Measurements from ENCODE around the gene VPS37C. TPM values are rescaled to one million over a fixed set of nuclear protein-coding genes. Genes with fewer than 3 reads are reported as not detected.

Gene VPS37C
- total RNA-seq, 1 experiment from 2014 or later = 23.1 TPM

GRCh38 chr11:61132646-61133045 is 28.6 kb downstream of the VPS37C start:
- H3K9ac ChIP-seq (ENCODE audit: low read length) = no peak overlapping the region
- CTCF ChIA-PET = no interaction called here
- H3K4me1 ChIP-seq (ENCODE audit: control insufficient read depth in 1 of 2, insufficient read depth in 2 of 2, low read length in 2 of 2) = peaks cover 6 to 13% of the 10 kb centered on the region in 2 experiments; a peak in 3 of 4 replicates
- no peaks in the 10 kb centered on the region for H3K36me3 ChIP-seq (ENCODE audit: control insufficient read depth in 1 of 2, insufficient read depth in 2 of 2, low read length in 2 of 2)
- H3K4me3 ChIP-seq (replicated peaks in 1 of 2; ENCODE audit: low read depth in 1 of 2, low read length in 2 of 2) = no peak overlapping the region
- no peak overlapping the region for H2AFZ ChIP-seq (ENCODE audit: low read depth, low read length, poor library complexity, severe bottlenecking)
- RAD21 ChIA-PET (ENCODE audit: low non-redundant PET in 1 of 2, low total read pairs in 2 of 2, uncharacterized antibody in 2 of 2, unreplicated experiment in 2 of 2) = no interaction called here
- intact Hi-C loops (cut with micrococcal nuclease) = no loop called here
- no peak for DNase-seq (ENCODE audit: low read depth, low spot score)
- ATAC-seq = no peak
- H3K9me3 ChIP-seq (ENCODE audit: control insufficient read depth in 1 of 2, insufficient read depth in 1 of 2, low read depth in 1 of 2, low read length in 2 of 2) = no peaks in the 10 kb centered on the region
- TF ChIP-seq ZFX (IDR thresholded peaks at IDR 0.05) (no peak), TCF7L2 (IDR thresholded peaks at IDR 0.05; ENCODE audit: borderline replicate concordance, extremely low read depth, insufficient read depth, insufficient read length) (no peak), RAD21 (IDR thresholded peaks at IDR 0.05; ENCODE audit: low read depth) (no peak), MAX (IDR thresholded peaks at IDR 0.05) (no peak), YY1 (IDR thresholded peaks at IDR 0.05; ENCODE audit: extremely low read depth, insufficient replicate concordance, low read depth, low read length) (no peak), FOSL1 (IDR thresholded peaks at IDR 0.05; ENCODE audit: low read depth) (no peak), CBX3 (IDR thresholded peaks at IDR 0.05; ENCODE audit: low read depth) (no peak), POLR2A (IDR thresholded peaks at IDR 0.05; ENCODE audit: borderline replicate concordance, extremely low read depth, insufficient read depth, insufficient read length) (no peak), EZH2phosphoT487 (IDR thresholded peaks at IDR 0.05; ENCODE audit: borderline replicate concordance) (no peak), POLR2AphosphoS5 (IDR thresholded peaks at IDR 0.05; ENCODE audit: low read depth, low read length) (no peak), EGR1 (IDR thresholded peaks at IDR 0.05; ENCODE audit: low read depth) (no peak), JUND (IDR thresholded peaks at IDR 0.05) (no peak), ZNF274 (IDR thresholded peaks at IDR 0.05; ENCODE audit: low read depth, low read length) (no peak), CEBPB (IDR thresholded peaks at IDR 0.05; ENCODE audit: low read depth) (no peak)
- TF ChIP-seq, protein P1, sequence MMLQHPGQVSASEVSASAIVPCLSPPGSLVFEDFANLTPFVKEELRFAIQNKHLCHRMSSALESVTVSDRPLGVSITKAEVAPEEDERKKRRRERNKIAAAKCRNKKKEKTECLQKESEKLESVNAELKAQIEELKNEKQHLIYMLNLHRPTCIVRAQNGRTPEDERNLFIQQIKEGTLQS (IDR thresholded peaks at IDR 0.05) = no peak
- TF ChIP-seq, protein P2, sequence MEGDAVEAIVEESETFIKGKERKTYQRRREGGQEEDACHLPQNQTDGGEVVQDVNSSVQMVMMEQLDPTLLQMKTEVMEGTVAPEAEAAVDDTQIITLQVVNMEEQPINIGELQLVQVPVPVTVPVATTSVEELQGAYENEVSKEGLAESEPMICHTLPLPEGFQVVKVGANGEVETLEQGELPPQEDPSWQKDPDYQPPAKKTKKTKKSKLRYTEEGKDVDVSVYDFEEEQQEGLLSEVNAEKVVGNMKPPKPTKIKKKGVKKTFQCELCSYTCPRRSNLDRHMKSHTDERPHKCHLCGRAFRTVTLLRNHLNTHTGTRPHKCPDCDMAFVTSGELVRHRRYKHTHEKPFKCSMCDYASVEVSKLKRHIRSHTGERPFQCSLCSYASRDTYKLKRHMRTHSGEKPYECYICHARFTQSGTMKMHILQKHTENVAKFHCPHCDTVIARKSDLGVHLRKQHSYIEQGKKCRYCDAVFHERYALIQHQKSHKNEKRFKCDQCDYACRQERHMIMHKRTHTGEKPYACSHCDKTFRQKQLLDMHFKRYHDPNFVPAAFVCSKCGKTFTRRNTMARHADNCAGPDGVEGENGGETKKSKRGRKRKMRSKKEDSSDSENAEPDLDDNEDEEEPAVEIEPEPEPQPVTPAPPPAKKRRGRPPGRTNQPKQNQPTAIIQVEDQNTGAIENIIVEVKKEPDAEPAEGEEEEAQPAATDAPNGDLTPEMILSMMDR (IDR thresholded peaks at IDR 0.05 in 2 of 3, conservative IDR thresholded peaks at IDR 0.05 in 1 of 3; ENCODE audit: borderline replicate concordance in 1 of 3, insufficient read depth in 1 of 3, low read depth in 2 of 3, low read length in 2 of 3) = no peak
- no peaks in the 10 kb centered on the region for H3K27me3 ChIP-seq (ENCODE audit: insufficient read depth, low read length)
- no peak overlapping the region for H3K27ac ChIP-seq (ENCODE audit: low read depth, low read length)
- H3K9me2 ChIP-seq (ENCODE audit: insufficient read depth) = no peaks in the 10 kb centered on the region
- H3K79me2 ChIP-seq (ENCODE audit: insufficient read depth, low read length) = no peaks in the 10 kb centered on the region
- H3K4me2 ChIP-seq (ENCODE audit: low read length) = no peak overlapping the region
- no TSS peak for BruUV-seq (replicated peaks)
- no peaks in the 10 kb centered on the region for H4K20me1 ChIP-seq (ENCODE audit: insufficient read depth)
- POLR2A ChIA-PET = interaction anchor here (0.7 kb wide), 1 partner anchor 10 kb away, joined by 3 read pairs; no protein-coding TSS in a partner anchor

Data from HCT116 (cell line).